ENCODE measurements around the gene WDR3. TPM values are rescaled to one million over a fixed set of nuclear protein-coding genes. Genes with fewer than 3 reads are reported as not detected.

The WDR3 gene
- total and polyA plus RNA-seq, 4 donors = 2.0 to 19.8 (median 8.8) TPM

DNA sequence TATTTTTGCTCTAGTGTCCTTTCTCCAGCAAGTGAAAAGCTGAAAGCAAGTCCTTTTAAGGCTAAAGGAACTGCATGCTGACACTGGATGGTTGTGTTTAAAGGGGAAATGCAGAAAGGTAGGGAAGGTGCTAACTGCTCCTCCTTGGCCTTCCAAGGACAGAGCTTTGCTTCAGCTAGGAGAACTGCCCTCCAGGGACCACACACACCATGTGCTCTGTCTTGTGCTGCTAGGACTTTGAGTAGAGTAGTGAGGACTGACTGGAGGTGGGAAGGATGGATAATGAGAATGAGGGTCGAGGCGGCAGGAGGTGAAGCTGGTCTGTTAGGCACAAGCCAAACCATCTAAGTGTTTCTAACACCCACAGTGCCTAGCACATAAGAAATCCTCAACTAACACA, 77.9 kb downstream of the WDR3 start:
- WGBS, 2 donors = 60 to 69% methylated on average over 2 of the region's 2 CpGs
- Histone ChIP-seq H3K27me3 (ENCODE audit: control insufficient read depth in 1 of 2, insufficient read depth in 2 of 2, low read length in 1 of 2) (peaks cover 0 to 1% of the 10 kb centered on the region in 2 donors), H3K9me3 (ENCODE audit: control insufficient read depth, low read length) (peaks cover 3% of the 10 kb centered on the region), H3K27ac (ENCODE audit: low read depth in 1 of 2, low read length in 2 of 2) (no peak overlapping the region), H3K36me3 (ENCODE audit: control insufficient read depth in 1 of 2, insufficient read depth in 2 of 2, low read length in 1 of 2) (no peaks in the 10 kb centered on the region), H3K4me1 (ENCODE audit: control insufficient read depth in 1 of 2, insufficient read depth in 2 of 2, low read length in 2 of 2) (no peaks in the 10 kb centered on the region), H3K4me3 (ENCODE audit: low read length in 2 of 2) (no peak overlapping the region)
- no peak for ATAC-seq (ENCODE audit: low FRiP score)
- intact Hi-C loops (cut with DNase I) = no loop called here
- DNase-seq = no peak

GRCh38 chr1:118008011-118008410, 78.5 kb downstream of the WDR3 start:
- intact Hi-C loops (cut with DNase I) = no loop called here
- Histone ChIP-seq H3K36me3 (ENCODE audit: control insufficient read depth in 1 of 2, insufficient read depth in 2 of 2, low read length in 1 of 2) (no peaks in the 10 kb centered on the region), H3K4me3 (ENCODE audit: low read length in 2 of 2) (no peak overlapping the region), H3K27ac (ENCODE audit: low read depth in 1 of 2, low read length in 2 of 2) (no peak overlapping the region), H3K9me3 (ENCODE audit: control insufficient read depth, low read length) (peaks cover 3% of the 10 kb centered on the region), H3K27me3 (ENCODE audit: control insufficient read depth in 1 of 2, insufficient read depth in 2 of 2, low read length in 1 of 2) (peaks cover 0 to 1% of the 10 kb centered on the region in 2 donors), H3K4me1 (ENCODE audit: control insufficient read depth in 1 of 2, insufficient read depth in 2 of 2, low read length in 2 of 2) (no peaks in the 10 kb centered on the region)
- 89 to 92% methylated on average over 7 of the region's 7 CpGs for WGBS, 2 donors
- ATAC-seq (ENCODE audit: low FRiP score) (no peak), DNase-seq (no peak)

GRCh38 chr1:118012515-118013124, 83.1 kb downstream of the WDR3 start:
- ATAC-seq (ENCODE audit: low FRiP score) (no peak), DNase-seq (no peak)
- no peak overlapping the region for H3K27ac ChIP-seq (ENCODE audit: low read depth in 1 of 2, low read length in 2 of 2)
- H3K27me3 ChIP-seq (ENCODE audit: control insufficient read depth in 1 of 2, insufficient read depth in 2 of 2, low read length in 1 of 2) = no peaks in the 10 kb centered on the region
- WGBS, 2 donors = 58 to 60% methylated on average over 6 of the region's 6 CpGs
- no peaks in the 10 kb centered on the region for H3K36me3 ChIP-seq (ENCODE audit: control insufficient read depth in 1 of 2, insufficient read depth in 2 of 2, low read length in 1 of 2)
- no peaks in the 10 kb centered on the region for H3K4me1 ChIP-seq (ENCODE audit: control insufficient read depth in 1 of 2, insufficient read depth in 2 of 2, low read length in 2 of 2)
- intact Hi-C loops (cut with DNase I) = no loop called here
- H3K4me3 ChIP-seq (ENCODE audit: low read length in 2 of 2) = no peak overlapping the region
- H3K9me3 ChIP-seq (ENCODE audit: control insufficient read depth, low read length) = no peaks in the 10 kb centered on the region

- no peaks in the 10 kb centered on the region for H3K4me1 ChIP-seq (ENCODE audit: control insufficient read depth in 1 of 2, insufficient read depth in 2 of 2, low read length in 2 of 2)
- peaks cover 0 to 1% of the 10 kb centered on the region in 2 donors for H3K27me3 ChIP-seq (ENCODE audit: control insufficient read depth in 1 of 2, insufficient read depth in 2 of 2, low read length in 1 of 2)
- DNase-seq (no peak), ATAC-seq (ENCODE audit: low FRiP score) (no peak)
- H3K36me3 ChIP-seq (ENCODE audit: control insufficient read depth in 1 of 2, insufficient read depth in 2 of 2, low read length in 1 of 2) = no peaks in the 10 kb centered on the region
- H3K9me3 ChIP-seq (ENCODE audit: control insufficient read depth, low read length) = no peaks in the 10 kb centered on the region
- no peak overlapping the region for H3K4me3 ChIP-seq (ENCODE audit: low read length in 2 of 2)
- intact Hi-C loops (cut with DNase I) = no loop called here
- 74 to 90% methylated on average over 6 of the region's 6 CpGs for WGBS, 2 donors
- no peak overlapping the region for H3K27ac ChIP-seq (ENCODE audit: low read depth in 1 of 2, low read length in 2 of 2)
These were observed 83.8 kb downstream of the WDR3 start for GRCh38 chr1:118013336-118013735.

DNA sequence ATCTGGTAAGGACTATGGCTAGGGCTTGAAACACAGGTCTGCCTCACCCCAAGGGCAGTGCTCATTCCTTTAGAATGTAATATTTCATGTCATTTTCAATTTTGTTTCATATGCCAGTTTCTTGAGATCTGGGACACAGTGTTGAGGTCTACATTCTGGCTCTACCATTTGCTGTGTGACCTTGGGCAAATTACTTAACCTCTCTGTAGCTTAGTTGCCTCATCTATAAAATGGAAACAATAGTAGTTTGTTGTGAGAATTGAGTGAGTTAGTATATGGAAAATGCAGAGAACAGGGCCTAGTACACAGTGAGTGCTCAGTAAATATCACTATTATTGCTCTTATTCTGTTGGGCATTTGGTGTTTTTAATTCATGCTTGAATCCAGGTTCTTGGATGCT, 84.4 kb downstream of the WDR3 start:
- H3K4me1 ChIP-seq (ENCODE audit: control insufficient read depth in 1 of 2, insufficient read depth in 2 of 2, low read length in 2 of 2) = no peaks in the 10 kb centered on the region
- intact Hi-C loops (cut with DNase I) = no loop called here
- ATAC-seq (ENCODE audit: low FRiP score) = no peak

More for the DNA sequence above, 84.4 kb downstream of the WDR3 start:
- no peak for DNase-seq
- H3K27me3 ChIP-seq (ENCODE audit: control insufficient read depth in 1 of 2, insufficient read depth in 2 of 2, low read length in 1 of 2) = peaks cover 0 to 1% of the 10 kb centered on the region in 2 donors
- H3K36me3 ChIP-seq (ENCODE audit: control insufficient read depth in 1 of 2, insufficient read depth in 2 of 2, low read length in 1 of 2) = no peaks in the 10 kb centered on the region
- H3K9me3 ChIP-seq (ENCODE audit: control insufficient read depth, low read length) = no peaks in the 10 kb centered on the region
- H3K4me3 ChIP-seq (ENCODE audit: low read length in 2 of 2) = no peak overlapping the region
- no peak overlapping the region for H3K27ac ChIP-seq (ENCODE audit: low read depth in 1 of 2, low read length in 2 of 2)

Other genes starting within 250 kb of the WDR3 start
- gene GDAP2, start 118 bp upstream of the WDR3 start, total RNA-seq = 10 to 100 TPM; 32.8 to 38.8 TPM
- gene GDAP2, start 118 bp upstream of the WDR3 start, polyA plus RNA-seq = 1 to 10 TPM; 3.1 to 4.1 TPM

Measured in aorta (tissue), 5 donors.